ENCODE results near the gene PERM1.
"Not testable (repeated sequence)": the region's sequence is repeated elsewhere in the genome, so short reads cannot be mapped to it uniquely, and the experiment has no call there.

PERM1 gene

GRCh38 chr1:996851-997712 lies 15.2 kb upstream of the PERM1 start:
- no peak for DNase-seq

DNA sequence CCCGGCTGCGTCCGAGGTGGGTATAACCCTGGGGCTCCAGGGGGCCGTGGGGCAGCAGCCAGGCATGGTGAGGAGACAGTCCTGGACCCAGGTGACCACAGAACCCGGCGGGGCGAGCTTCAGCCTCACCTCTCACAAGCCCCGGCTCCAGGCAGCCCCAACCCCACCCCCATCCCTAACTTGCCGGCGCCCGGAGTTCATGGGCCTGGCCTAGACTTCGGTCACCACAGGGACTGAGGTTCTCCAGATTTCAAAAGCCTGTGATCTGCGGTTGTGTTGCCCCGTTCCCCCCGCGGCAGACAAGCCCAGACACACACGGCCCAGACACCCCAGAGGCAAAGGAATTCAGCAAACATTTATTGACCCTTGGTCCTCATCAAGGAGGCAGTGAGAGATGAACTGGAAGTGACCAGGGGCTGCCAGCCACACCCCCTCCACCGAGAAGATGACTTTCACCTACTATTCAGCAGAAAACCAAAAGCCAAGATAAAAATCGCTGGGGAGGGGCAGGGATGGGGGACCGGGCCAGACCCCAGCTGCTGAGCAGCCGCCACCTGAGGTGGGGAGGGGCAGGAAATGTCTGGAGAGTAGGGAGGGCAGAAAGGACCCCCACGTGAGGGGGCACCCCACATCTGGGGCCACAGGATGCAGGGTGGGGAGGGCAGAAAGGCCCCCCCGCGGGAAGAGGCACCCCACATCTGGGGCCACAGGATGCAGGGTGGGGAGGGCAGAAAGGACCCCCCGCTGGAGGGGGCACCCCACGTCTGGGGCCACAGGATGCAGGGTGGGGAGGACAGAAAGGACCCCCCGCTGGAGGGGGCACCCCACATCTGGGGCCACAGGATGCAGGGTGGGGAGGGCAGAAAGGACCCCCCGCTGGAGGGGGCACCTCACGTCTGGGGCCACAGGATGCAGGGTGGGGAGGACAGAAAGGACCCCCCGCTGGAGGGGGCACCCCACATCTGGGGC lies 14.1 kb upstream of the PERM1 start:
- no peak for DNase-seq

- not testable (repeated sequence) for DNase-seq
These were observed 12.7 kb upstream of the PERM1 start for GRCh38 chr1:994546-994945.

DNA sequence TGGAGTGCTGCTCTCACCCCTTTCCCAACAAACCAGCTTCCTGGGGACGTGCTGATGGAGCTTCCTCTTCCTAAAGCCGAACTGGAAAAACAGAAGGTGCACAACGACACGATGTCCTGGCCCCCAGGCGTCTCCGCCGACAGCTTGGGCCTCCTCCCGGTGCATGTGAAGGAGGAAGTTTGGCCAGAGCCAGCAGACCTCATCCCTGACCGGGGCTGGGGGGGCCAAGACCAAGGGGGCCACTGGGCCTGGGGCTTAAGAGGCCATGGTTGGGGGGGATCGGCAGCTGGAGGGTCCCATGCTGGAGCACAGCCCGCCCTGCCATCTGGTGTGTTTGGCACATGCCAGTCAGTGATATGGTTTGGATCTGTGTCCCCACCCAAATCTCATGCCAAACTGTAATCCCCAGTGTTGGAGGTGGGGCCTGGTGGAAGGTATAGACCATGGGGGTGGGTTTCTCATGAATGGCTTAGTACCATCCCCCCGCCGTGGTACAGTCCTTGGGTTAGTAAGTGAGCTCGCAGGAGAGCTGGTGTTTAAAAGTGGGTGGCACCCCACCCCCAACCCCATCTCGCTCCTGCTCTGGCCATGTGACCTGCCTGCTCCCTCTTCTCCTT lies 11.6 kb upstream of the PERM1 start:
- no peak for DNase-seq

DNA sequence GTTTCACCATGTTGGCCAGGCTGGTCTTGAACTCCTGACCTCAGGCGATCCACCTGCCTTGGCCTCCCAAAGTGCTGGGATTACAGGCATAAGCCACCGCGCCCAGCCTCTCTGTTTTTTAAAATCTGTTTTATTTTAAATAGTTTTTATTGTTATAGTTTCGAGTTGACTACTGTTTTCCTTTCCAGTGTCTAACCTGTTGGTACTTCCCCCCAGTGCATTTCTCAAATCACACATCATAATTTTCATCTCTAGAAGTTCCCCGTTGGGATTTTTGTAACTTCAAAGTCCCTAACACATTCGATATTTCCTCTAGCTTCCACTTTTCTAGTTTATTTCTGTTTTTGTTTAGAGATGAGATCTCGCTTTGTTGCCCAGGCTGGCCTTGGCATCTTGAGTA lies 10.5 kb upstream of the PERM1 start:
- DNase-seq, result no peak

- DNase-seq, result no peak
These were observed 10.0 kb upstream of the PERM1 start for GRCh38 chr1:991895-992294.

GRCh38 chr1:991275-991674 lies 9.4 kb upstream of the PERM1 start:
- DNase-seq, result not testable (repeated sequence)

DNA sequence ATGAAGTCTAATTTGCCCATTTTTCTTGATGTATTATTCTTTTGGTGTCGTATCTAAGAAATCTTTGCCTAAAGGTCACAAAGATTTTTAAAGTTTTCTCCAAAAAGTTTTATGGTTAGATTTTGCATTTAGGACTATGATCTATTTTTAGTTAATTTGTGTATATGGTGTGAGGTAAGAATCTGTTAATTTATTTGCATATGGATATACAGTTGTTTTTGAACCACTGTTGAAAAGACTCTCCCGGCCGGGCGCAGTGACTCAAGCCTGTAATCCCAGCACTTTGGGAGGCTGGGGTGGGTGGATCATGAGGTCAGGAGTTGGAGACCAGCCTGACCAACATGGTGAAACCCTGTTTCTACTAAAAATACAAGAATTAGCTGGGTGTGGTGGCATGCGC lies 6.2 kb upstream of the PERM1 start:
- DNase-seq, result not testable (repeated sequence)

DNA sequence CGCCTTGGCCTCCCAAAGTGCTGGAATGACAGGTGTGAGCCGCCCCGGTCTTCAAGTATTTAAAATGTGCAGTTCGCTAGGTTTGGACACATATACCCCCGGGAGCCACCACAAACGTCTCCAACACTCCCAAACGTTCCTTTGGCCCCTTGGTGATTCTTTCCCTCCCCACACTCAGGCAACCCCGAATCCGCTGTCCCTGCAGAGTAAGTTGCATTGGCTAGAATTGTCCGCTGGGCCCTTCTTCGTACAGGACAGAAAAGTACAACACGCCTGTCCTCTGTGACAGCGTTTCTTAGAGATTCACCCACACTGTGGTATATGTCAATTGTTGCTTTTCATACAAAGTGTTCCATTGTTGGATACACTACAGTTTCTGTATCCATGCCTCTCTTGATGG lies 3.2 kb upstream of the PERM1 start:
- DNase-seq, result no peak

GRCh38 chr1:984476-984814 lies 2.6 kb upstream of the PERM1 start:
- DNase-seq, result no peak

GRCh38 chr1:983798-984475 lies 2.0 kb upstream of the PERM1 start:
- no peak for DNase-seq

- DNase-seq, result no peak
These were observed 1.0 kb upstream of the PERM1 start for GRCh38 chr1:982765-983436.

GRCh38 chr1:981491-981954 lies 370 bp downstream of the PERM1 start:
- no peak for DNase-seq

DNA sequence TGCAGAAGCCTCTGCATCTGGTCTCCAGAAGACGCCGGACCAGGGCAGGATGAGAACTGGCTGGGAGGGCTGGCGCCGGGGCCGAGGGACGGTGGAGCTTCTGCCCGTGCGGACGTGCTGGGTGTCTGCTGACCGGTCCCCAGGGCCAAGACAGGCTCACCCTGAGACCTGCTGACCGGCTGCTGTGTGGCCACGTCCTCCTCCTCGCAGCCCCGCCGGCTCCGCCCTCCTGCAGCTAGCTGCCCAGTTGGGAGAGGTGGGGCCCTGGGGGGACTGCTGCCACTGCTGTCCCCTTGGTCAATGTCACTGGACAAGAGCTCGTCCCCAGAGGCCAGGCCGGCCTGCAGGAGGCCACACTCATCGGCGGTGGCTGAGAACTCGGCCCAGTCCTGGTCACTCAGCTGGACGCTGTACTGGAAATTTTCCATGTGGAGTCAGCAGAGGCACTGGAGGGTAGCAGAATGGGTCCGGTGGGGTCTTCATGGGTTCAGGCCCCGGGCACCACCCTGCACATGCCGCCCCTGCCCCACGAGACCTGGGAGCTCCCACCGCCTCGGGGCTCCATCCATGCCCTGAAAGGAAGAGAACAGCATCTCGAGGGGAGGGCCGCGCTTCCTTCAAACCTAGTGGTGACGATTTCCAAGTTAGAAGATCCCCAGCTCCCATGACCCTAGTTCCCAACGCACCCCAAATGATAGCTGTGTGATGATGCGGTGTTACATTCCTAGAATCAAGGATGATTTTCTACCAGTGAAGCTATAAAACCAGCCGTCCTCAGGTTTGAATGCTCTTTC lies 1.1 kb downstream of the PERM1 start:
- no peak for DNase-seq

DNA sequence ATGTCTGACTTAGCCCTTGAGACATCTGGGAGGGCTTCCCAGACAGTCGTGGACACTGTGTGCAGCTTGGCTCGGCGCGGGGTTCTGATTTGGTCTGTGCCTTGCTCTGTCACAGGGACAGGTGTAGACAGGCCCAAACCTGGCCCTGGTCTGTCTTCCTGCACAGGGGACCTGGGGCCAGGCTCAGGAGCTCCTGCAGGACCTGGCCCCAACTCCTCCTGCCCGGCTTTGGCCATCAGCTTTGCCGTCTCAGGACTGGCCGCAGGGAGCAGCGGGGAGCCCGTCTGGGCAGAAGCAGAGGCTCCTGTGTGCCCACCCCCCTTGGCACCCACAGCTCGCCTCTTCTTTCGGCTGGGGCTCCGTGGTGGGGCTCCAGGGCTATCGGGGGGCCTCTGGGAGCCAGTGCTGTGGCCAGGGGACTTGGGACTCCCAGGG lies 1.7 kb downstream of the PERM1 start:
- DNase-seq, result no peak

- no peak for DNase-seq
These were observed 2.2 kb downstream of the PERM1 start for GRCh38 chr1:979744-980072.

DNA sequence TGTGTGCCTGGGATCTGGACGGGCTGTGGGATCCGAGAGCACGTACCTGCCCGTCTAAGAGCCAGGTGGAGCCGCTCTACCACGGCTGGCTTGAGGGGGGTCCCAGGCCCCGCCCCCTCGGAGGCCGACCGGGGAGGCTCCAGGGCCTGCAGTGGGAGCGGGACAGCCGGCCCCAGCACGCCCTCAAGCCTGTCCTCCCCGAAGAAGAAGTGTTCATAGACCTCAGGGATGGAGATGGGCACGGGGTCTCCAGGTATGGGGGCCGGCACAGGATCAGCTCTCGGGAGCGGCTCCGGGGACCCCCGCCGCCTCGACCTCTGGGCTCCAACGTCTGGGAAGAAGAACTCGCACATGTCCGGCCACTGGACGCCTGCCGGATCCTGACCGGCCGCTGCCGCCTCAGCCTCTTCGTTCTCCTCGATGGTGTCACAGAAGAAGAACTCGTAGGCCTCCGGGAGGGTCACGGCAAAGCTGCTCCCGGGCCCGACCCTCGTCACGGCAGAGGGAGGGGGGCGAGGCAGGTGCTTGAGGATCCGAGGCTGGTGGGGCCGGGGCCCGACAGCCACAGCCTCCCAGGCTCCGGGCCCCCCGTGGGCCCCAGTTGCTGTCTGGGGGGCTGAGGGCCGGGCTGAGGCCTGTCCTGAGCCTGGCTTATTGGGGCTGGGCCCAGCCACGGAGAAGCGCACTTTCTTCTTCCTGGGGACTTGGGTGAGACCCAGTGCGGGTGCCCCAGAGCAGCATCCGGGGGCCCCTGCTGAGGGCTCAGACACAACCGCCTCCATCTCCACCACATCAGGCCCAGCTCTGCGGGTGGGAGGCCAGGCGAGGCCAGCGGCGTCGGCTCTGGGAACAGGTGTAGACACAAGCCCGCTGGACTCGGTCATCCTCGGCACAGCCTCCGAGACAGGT lies 2.8 kb downstream of the PERM1 start:
- DNase-seq, result no peak

DNA sequence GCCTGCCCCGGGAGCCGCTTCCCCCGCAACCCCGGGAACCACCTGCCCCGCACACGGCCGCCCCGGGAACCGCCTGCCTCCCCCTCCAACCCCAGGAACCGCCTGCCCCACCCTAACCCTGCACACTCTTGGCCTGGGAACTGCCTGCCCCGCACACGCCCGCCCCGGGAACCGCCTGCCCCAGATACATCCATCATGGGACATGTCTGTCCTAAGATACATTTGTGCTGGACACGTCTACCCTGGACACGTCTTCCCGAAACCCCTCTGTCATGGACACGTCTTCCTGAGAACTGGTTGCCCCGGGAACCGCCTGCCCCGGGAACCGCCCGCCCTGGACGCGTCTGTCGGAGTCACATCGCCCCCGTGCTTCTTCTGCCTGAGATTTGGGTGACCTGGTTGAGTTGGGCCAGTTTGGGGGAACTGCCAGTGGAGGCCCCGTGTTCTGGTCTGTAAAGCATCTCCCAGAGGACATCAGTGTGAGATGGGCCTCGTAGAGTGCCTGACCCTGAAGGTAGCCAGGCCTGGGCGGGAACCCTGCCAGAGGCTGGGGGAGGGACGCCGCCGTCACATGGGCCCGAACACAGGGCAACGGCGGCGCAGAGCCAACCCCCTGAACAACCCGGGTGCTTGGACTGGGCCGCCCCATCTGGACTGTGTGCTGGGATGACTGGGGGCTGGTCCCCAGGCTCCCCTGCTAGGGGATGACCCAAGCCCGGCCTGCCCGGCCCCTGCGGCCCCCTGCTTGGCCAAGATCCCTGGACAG lies 3.6 kb downstream of the PERM1 start:
- no peak for DNase-seq

GRCh38 chr1:976791-977190 lies 5.1 kb downstream of the PERM1 start:
- not testable (repeated sequence) for DNase-seq

Data from NCI-H524 treated with DMSO at 0.1 percent for 48 hours (cell line).